ENCODE measurements around the gene SNCA. TPM values are rescaled to one million over a fixed set of nuclear protein-coding genes. Genes with fewer than 3 reads are reported as not detected.
A peak's percentile ranks its signal among the peaks of the same experiment; 100 is the strongest.

Gene SNCA
- total RNA-seq, 1 donor from 2014 or later: 49.7 TPM

DNA sequence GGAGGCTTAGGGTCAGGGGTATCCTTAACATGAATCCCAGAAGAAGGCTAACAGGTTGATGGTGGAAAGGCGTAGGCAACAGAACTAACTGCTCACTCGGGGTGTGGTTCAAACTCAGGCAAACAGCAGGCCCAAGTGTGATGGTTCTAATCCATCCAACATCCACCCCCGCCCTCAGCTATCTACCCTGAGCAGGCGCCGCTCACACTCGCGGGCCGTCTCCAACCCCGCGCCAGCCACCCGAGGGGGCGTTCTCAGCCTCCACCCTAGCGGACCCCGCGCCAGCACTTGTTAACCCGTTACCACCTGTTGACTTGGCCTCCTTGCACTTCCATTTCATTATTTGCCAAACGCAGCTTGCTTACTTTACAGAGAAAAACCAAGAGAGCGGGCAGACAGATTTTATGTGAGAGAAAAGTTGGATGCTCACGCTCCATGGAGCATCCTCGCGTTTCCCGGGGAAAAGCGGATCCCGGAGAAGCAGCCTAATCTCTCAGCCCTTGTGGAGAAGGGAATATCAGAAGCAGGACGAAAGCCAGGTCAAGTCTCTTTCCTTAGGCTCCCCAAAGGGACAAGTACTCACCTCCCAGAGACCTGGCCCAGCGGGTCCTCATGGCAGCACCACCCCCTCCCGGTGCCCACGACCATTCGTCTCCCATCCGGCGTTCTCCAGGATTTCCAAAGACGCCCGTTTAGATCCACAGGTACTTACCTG, 773 bp downstream of the SNCA start:
- no peak for TF ChIP-seq CTCF (IDR thresholded peaks at IDR 0.05; ENCODE audit: unreplicated experiment)
- H3K36me3 Mint-ChIP-seq (ENCODE audit: low read depth, unreplicated experiment): peaks cover 16% of the 10 kb centered on the region
- H3K4me1 Mint-ChIP-seq (ENCODE audit: unreplicated experiment): peaks cover 10% of the 10 kb centered on the region
- peaks cover 7% of the 10 kb centered on the region for H3K27me3 Mint-ChIP-seq (ENCODE audit: unreplicated experiment)
- no peaks in the 10 kb centered on the region for H3K9me3 Mint-ChIP-seq (ENCODE audit: unreplicated experiment)
- peak overlapping the region; percentile 52 for H3K27ac Mint-ChIP-seq (ENCODE audit: unreplicated experiment)
- DNase-seq (ENCODE audit: low spot score): peak; percentile 9
- peak overlapping the region; percentile 96 for H3K4me3 Mint-ChIP-seq (ENCODE audit: unreplicated experiment)

DNA sequence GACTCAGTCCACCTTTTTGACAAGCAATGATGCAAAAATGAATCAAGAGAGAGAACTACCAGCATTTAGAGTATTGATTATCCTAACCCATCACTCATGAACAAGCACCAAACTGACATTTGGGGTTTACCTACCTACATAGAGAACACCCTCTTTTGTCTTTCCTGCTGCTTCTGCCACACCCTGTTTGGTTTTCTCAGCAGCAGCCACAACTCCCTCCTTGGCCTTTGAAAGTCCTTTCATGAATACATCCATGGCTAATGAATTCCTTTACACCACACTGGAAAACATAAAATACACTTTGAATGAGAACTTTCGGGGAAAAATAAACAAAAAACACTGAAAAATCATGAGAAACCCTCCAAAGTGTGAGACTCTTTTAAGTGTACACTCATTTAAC, 1.5 kb downstream of the SNCA start:
- no peak overlapping the region for H3K27ac Mint-ChIP-seq (ENCODE audit: unreplicated experiment)
- H3K36me3 Mint-ChIP-seq (ENCODE audit: low read depth, unreplicated experiment): peaks cover 18% of the 10 kb centered on the region
- peak overlapping the region; percentile 96 for H3K4me3 Mint-ChIP-seq (ENCODE audit: unreplicated experiment)
- no peaks in the 10 kb centered on the region for H3K9me3 Mint-ChIP-seq (ENCODE audit: unreplicated experiment)
- no peak for TF ChIP-seq CTCF (IDR thresholded peaks at IDR 0.05; ENCODE audit: unreplicated experiment)
- H3K4me1 Mint-ChIP-seq (ENCODE audit: unreplicated experiment): peaks cover 10% of the 10 kb centered on the region
- no peak for DNase-seq (ENCODE audit: low spot score)
- peaks cover 7% of the 10 kb centered on the region for H3K27me3 Mint-ChIP-seq (ENCODE audit: unreplicated experiment)

GRCh38 chr4:89834486-89835209, 2.3 kb downstream of the SNCA start:
- Mint-ChIP-seq H3K4me3 (ENCODE audit: unreplicated experiment) (peak overlapping the region; percentile 76), H3K4me1 (ENCODE audit: unreplicated experiment) (peaks cover 16% of the 10 kb centered on the region), H3K27me3 (ENCODE audit: unreplicated experiment) (peaks cover 10% of the 10 kb centered on the region), H3K36me3 (ENCODE audit: low read depth, unreplicated experiment) (peaks cover 18% of the 10 kb centered on the region), H3K9me3 (ENCODE audit: unreplicated experiment) (no peaks in the 10 kb centered on the region), H3K27ac (ENCODE audit: unreplicated experiment) (no peak overlapping the region)
- no peak for DNase-seq (ENCODE audit: low spot score)
- no peak for TF ChIP-seq CTCF (IDR thresholded peaks at IDR 0.05; ENCODE audit: unreplicated experiment)

DNA sequence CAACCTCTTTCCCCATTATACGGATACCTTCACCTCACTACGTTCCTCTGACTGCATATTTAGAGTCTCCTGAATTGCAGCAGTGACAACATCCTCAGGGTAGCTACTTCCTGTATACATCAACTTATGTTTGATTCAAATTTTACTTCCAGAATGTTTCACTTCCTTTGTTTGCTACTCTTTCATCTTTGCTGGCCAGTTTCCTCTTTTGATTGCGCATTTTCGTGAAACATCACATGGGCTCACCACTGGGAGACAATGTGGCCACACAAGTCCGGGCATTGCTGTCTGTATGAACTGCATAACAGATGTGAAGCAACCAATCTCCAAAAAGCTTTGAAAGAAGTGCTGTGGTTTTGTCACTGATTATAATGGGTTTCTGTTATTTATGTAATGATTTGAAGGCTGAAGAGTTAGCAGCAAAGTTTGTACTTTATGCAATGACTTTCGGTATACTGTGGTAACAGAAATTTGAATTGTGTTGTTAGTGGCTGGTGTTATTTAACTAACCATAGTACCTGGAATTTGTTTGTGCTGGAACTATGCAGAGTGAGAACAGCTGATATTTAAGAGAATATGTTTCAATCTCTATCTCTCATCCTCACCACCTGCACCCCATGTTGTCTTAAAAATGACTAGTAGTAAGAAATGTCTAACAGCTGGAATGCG, 7.4 kb downstream of the SNCA start:
- Mint-ChIP-seq H3K4me3 (ENCODE audit: unreplicated experiment) (no peak overlapping the region), H3K36me3 (ENCODE audit: low read depth, unreplicated experiment) (peaks cover 16% of the 10 kb centered on the region)

More for the DNA sequence above, 7.4 kb downstream of the SNCA start:
- DNase-seq (ENCODE audit: low spot score): peak; percentile 9
- Mint-ChIP-seq H3K9me3 (ENCODE audit: unreplicated experiment) (no peaks in the 10 kb centered on the region), H3K27ac (ENCODE audit: unreplicated experiment) (peak overlapping the region; percentile 72), H3K4me1 (ENCODE audit: unreplicated experiment) (peaks cover 16% of the 10 kb centered on the region), H3K27me3 (ENCODE audit: unreplicated experiment) (peaks cover 5% of the 10 kb centered on the region)
- no peak for TF ChIP-seq CTCF (IDR thresholded peaks at IDR 0.05; ENCODE audit: unreplicated experiment)
